Endothelial cell of umbilical vein (primary cell): ENCODE results near the gene CASKIN1. TPM values are rescaled to one million over a fixed set of nuclear protein-coding genes. Genes with fewer than 3 reads are reported as not detected.

Source experiments
- BruUV-seq: library from RNA; stranded (reverse); fragments of 400-500 nt; replicated peaks from 2 replicates; lab custom pipeline; 2021; lab: Mats Ljungman, UMichigan
- CTCF ChIA-PET: fragments of 300-600, 350-600 bp; sonication (Branson Sonifier 250); formaldehyde crosslinking; loops from one replicate; lab custom pipeline; 2021; ENCODE audit warnings: antibody characterized with exemption, inconsistent platforms; lab: Charles Lee
- POLR2A ChIA-PET: fragments of 300-600, 350-600 bp; sonication (Branson Sonifier 250); formaldehyde crosslinking; loops from one replicate; lab custom pipeline; 2021; ENCODE audit warnings: antibody characterized with exemption, inconsistent platforms; lab: Charles Lee
- DNase-seq: peaks from one replicate; pipeline ENCODE4 v3.0.0-alpha.2; 2011; ENCODE audit warnings: low read depth, low spot score
- FAIRE-seq: peaks from 2 replicates; lab custom pipeline; 2011; peaks lifted over from hg19 to GRCh38; lab: Jason Lieb, UNC
- H2AFZ ChIP-seq: 2 replicates; pipeline ENCODE4 v1.6.0; 2012; ENCODE audit warnings: low read depth, low read length, control low read depth, inconsistent platforms
- H3K27ac ChIP-seq: 2 replicates; pipeline ENCODE4 v1.5.1; 2011; ENCODE audit warnings: low read depth, mild to moderate bottlenecking, control low read depth, low read length, moderate library complexity; ENCODE audit not compliant: insufficient read depth
- H3K27me3 ChIP-seq, 2 experiments: 2 replicates each; pipeline versions ENCODE4 v1.6.0 to v1.6.1; 2011; ENCODE audit warnings: low read length in 2 of 2, mixed read lengths in 1 of 2; ENCODE audit not compliant: control insufficient read depth in 2 of 2, insufficient read depth in 2 of 2
- H3K36me3 ChIP-seq, 2 experiments: 2 replicates in 1 of 2; 3 replicates in 1 of 2; pipeline ENCODE4 v1.5.1; 2011; ENCODE audit warnings: low read length in 2 of 2, mild to moderate bottlenecking in 1 of 2, moderate library complexity in 1 of 2; ENCODE audit not compliant: control insufficient read depth in 2 of 2, insufficient read depth in 2 of 2; ENCODE audit errors: extremely low read depth in 1 of 2
- H3K4me1 ChIP-seq: 3 replicates; pipeline ENCODE4 v1.5.1; 2011; ENCODE audit warnings: mild to moderate bottlenecking, low read length; ENCODE audit not compliant: control insufficient read depth, insufficient read depth; ENCODE audit errors: extremely low read depth
- H3K4me2 ChIP-seq: 2 replicates; pipeline ENCODE4 v1.6.1; 2011; ENCODE audit warnings: low read length, control low read depth, mixed read lengths; ENCODE audit not compliant: insufficient read depth
- H3K4me3 ChIP-seq, 3 experiments: fragments of 200-600 bp in 1 of 3; sonication (generic), shearing (Covaris generic) in 1 of 3; replicated peaks in 1 of 3; 2 replicates each; pipeline ENCODE4 v1.5.1; 2011 to 2016; ENCODE audit warnings: control low read depth in 3 of 3, low read length in 3 of 3, mild to moderate bottlenecking in 2 of 3, inconsistent platforms in 1 of 3, low read depth in 1 of 3, moderate library complexity in 1 of 3; ENCODE audit not compliant: insufficient read depth in 1 of 3
- H3K79me2 ChIP-seq: 2 replicates; pipeline ENCODE4 v1.6.0; 2012; ENCODE audit warnings: low read length, inconsistent platforms; ENCODE audit not compliant: control insufficient read depth, insufficient read depth
- H3K9ac ChIP-seq: replicated peaks from 2 replicates; pipeline ENCODE3; 2011; ENCODE audit warnings: low read length, control low read depth; ENCODE audit not compliant: insufficient read depth; ENCODE audit errors: extremely low read depth
- H3K9me1 ChIP-seq: replicated peaks from 3 replicates; pipeline ENCODE4 v1.6.0; 2011; ENCODE audit warnings: mild to moderate bottlenecking, low read length; ENCODE audit not compliant: control insufficient read depth, insufficient read depth; ENCODE audit errors: extremely low read depth
- H3K9me3 ChIP-seq: replicated peaks from 2 replicates; pipeline ENCODE4 v1.5.1; 2012; ENCODE audit warnings: low read length, inconsistent platforms; ENCODE audit not compliant: control insufficient read depth, insufficient read depth
- H4K20me1 ChIP-seq: replicated peaks from 2 replicates; pipeline ENCODE3; 2011; ENCODE audit warnings: mild to moderate bottlenecking, low read length; ENCODE audit not compliant: control insufficient read depth, insufficient read depth; ENCODE audit errors: extremely low read depth
- FOS ChIP-seq: IDR thresholded peaks from 2 replicates; pipeline ENCODE4 v1.6.1; 2011; ENCODE audit warnings: mild to moderate bottlenecking, low read length, moderate library complexity, borderline replicate concordance; ENCODE audit not compliant: insufficient read depth
- JUN ChIP-seq: IDR thresholded peaks from 2 replicates; pipeline ENCODE4 v1.6.1; 2011; ENCODE audit warnings: borderline replicate concordance, low read depth; ENCODE audit not compliant: insufficient read length, insufficient read depth
- MAX ChIP-seq: IDR thresholded peaks from 2 replicates; pipeline ENCODE4 v1.6.1; 2011; ENCODE audit not compliant: insufficient read depth, insufficient read length
- MYC ChIP-seq: IDR thresholded peaks from one replicate; pipeline ENCODE4 v1.6.1; 2011; ENCODE audit warnings: mild to moderate bottlenecking, low read depth, low read length
- POLR2A ChIP-seq: IDR thresholded peaks from 2 replicates; pipeline ENCODE4 v1.6.1; 2012; ENCODE audit warnings: low read depth, mild to moderate bottlenecking, control low read depth, low read length
- dilution Hi-C: fragments of 300-500 bp; cut with MboI; formaldehyde crosslinking; loops from one replicate; pipeline ENCODE4 v1.15.0; 2019; ENCODE audit warnings: low sequenced_read_pairs; ENCODE audit not compliant: extremely low pct_ligation_motif_present
- intact Hi-C: fragments of 100-400 bp; cut with micrococcal nuclease; formaldehyde crosslinking; loops from one replicate; pipeline ENCODE4 v1.10.0; 2022
- polyA plus RNA-seq, 4 experiments: library from polyadenylated mRNA; depleted of rRNA in 3 of 4; stranded (reverse) in 3 of 4; unstranded in 1 of 4; fragments of >200 nt; gene quantifications; 2 replicates each; pipeline versions ENCODE4 v1.2.1 to v1.2.3, GENCODE V29; 2011 to 2012; ENCODE audit warnings: missing spikeins in 1 of 4
- total RNA-seq: library from RNA; stranded (reverse); gene quantifications from 2 replicates; pipeline ENCODE4 v1.2.3, GENCODE V29; 2021

Gene CASKIN1
- total and polyA plus RNA-seq, 2 donors (not counting 3 experiments of a cell fraction or from before 2014, with no cell fraction given) = 0.11 to 0.58 TPM

- Histone ChIP-seq H3K9me3 (no peaks in the 10 kb centered on the region), H3K4me2 (no peak overlapping the region), H3K27ac (no peak overlapping the region), H3K27me3 (peaks cover 28 to 39% of the 10 kb centered on the region in 2 experiments), H3K4me3 (no peak overlapping the region), H4K20me1 (no peaks in the 10 kb centered on the region), H3K4me1 (no peaks in the 10 kb centered on the region), H3K9me1 (no peaks in the 10 kb centered on the region), H2AFZ (no peak overlapping the region), H3K36me3 (no peaks in the 10 kb centered on the region), H3K9ac (no peak overlapping the region), H3K79me2 (no peaks in the 10 kb centered on the region)
- BruUV-seq = no TSS peak
- intact Hi-C loops (loop anchor here (5.0 kb wide), 1 partner anchor 53 kb away; the partner anchor contains the start of gene ECI1), dilution Hi-C loops (no loop called here)
- FAIRE-seq = no peak
- CTCF ChIA-PET = interaction anchor here (0.5 kb wide), 1 partner anchor 248 kb away, joined by 3 read pairs; no protein-coding TSS in a partner anchor
- DNase-seq = no peak
- POLR2A ChIA-PET = no interaction called here
- no peak for TF ChIP-seq FOS
- TF ChIP-seq MYC = no peak
- no peak for TF ChIP-seq JUN
Observed at GRCh38 chr16:2199095-2199494, 2.7 kb upstream of the CASKIN1 start.

- POLR2A ChIA-PET = no interaction called here
- H4K20me1 ChIP-seq = no peaks in the 10 kb centered on the region
- no peak overlapping the region for H3K9ac ChIP-seq
- H3K27ac ChIP-seq = no peak overlapping the region
- H3K9me3 ChIP-seq = no peaks in the 10 kb centered on the region
- no peaks in the 10 kb centered on the region for H3K9me1 ChIP-seq
- TF ChIP-seq JUN = no peak
- TF ChIP-seq POLR2A = no peak
- no peak for TF ChIP-seq MAX
- no peaks in the 10 kb centered on the region for H3K4me1 ChIP-seq
- H3K4me2 ChIP-seq = no peak overlapping the region
- H2AFZ ChIP-seq = no peak overlapping the region
- H3K79me2 ChIP-seq = no peaks in the 10 kb centered on the region
- FAIRE-seq = no peak
- no peak for DNase-seq
- intact Hi-C loops = loop anchor here (5.0 kb wide), 1 partner anchor 54 kb away; the partner anchor contains the start of gene ECI1
- H3K27me3 ChIP-seq = peaks cover 28 to 39% of the 10 kb centered on the region in 2 experiments
- H3K36me3 ChIP-seq = no peaks in the 10 kb centered on the region
- BruUV-seq = no TSS peak
- CTCF ChIA-PET = interaction anchor here (0.5 kb wide), 1 partner anchor 249 kb away, joined by 3 read pairs; no protein-coding TSS in a partner anchor
- dilution Hi-C loops = no loop called here
- H3K4me3 ChIP-seq = no peak overlapping the region
Observed at GRCh38 chr16:2198283-2198682, 1.9 kb upstream of the CASKIN1 start.
